Neural cell (in vitro differentiated cells): Measurements from ENCODE around the gene BLMH. TPM values are rescaled to one million over a fixed set of nuclear protein-coding genes. Genes with fewer than 3 reads are reported as not detected.

ENCODE experiments used
- H2AFZ ChIP-seq: fragments of 200-600, 300-800 bp; sonication (generic), shearing (Covaris generic); 2 replicates; pipeline ENCODE4 v1.6.0; 2014; ENCODE audit warnings: low read depth, mild to moderate bottlenecking, antibody characterized with exemption, low read length, moderate library complexity
- H3F3A ChIP-seq: fragments of 200-600 bp; shearing (Covaris generic); 2 replicates; pipeline ENCODE4 v1.6.1; 2016; ENCODE audit warnings: mild to moderate bottlenecking, moderate library complexity, mixed read lengths, antibody characterized with exemption, low read length; ENCODE audit not compliant: insufficient read depth, poor library complexity, severe bottlenecking
- H3K27ac ChIP-seq: fragments of 200-600, 300-800 bp; sonication (generic), shearing (Covaris generic); 2 replicates; pipeline ENCODE4 v1.5.1; 2014; ENCODE audit warnings: mild to moderate bottlenecking, low read length, moderate library complexity
- H3K27me3 ChIP-seq: fragments of 300-800, 200-600 bp; sonication (generic), shearing (Covaris generic); 2 replicates; pipeline ENCODE4 v1.6.0; 2014; ENCODE audit warnings: mild to moderate bottlenecking, low read depth, low read length, moderate library complexity; ENCODE audit not compliant: insufficient read depth
- H3K36me3 ChIP-seq: fragments of 300-800, 200-600 bp; sonication (generic), shearing (Covaris generic); 2 replicates; pipeline ENCODE4 v1.5.1; 2014; ENCODE audit warnings: mild to moderate bottlenecking, antibody characterized with exemption, low read length, moderate library complexity; ENCODE audit not compliant: insufficient read depth
- H3K4me2 ChIP-seq: fragments of 300-800, 200-600 bp; sonication (generic), shearing (Covaris generic); 2 replicates; pipeline ENCODE4 v1.6.0; 2014; ENCODE audit warnings: mild to moderate bottlenecking, low read length
- H3K4me3 ChIP-seq: fragments of 300-800, 200-600 bp; sonication (generic), shearing (Covaris generic); 2 replicates; pipeline ENCODE4 v1.5.1; 2014; ENCODE audit warnings: mild to moderate bottlenecking, low read length, moderate library complexity
- H3K79me2 ChIP-seq: fragments of 200-600 bp; shearing (Covaris generic); replicated peaks from 2 replicates; pipeline ENCODE4 v1.6.0; 2014; ENCODE audit warnings: mild to moderate bottlenecking, low read length, moderate library complexity; ENCODE audit not compliant: insufficient read depth
- H3K9ac ChIP-seq: fragments of 300-800, 200-600 bp; sonication (generic), shearing (Covaris generic); 2 replicates; pipeline ENCODE4 v1.6.1; 2016; ENCODE audit warnings: mild to moderate bottlenecking, low read length, mixed read lengths
- H3K9me2 ChIP-seq: fragments of 200-600 bp; shearing (Covaris generic); 2 replicates; pipeline ENCODE4 v1.6.1; 2016; ENCODE audit warnings: mild to moderate bottlenecking, low read length, mixed read lengths; ENCODE audit not compliant: insufficient read depth
- H3K9me3 ChIP-seq: fragments of 200-600, 300-800 bp; sonication (generic), shearing (Covaris generic); 2 replicates; pipeline ENCODE4 v1.6.1; 2016; ENCODE audit warnings: mild to moderate bottlenecking, mixed run types, low read length, moderate library complexity, mixed read lengths
- H4K20me1 ChIP-seq: fragments of 200-600 bp; shearing (Covaris generic); 2 replicates; pipeline ENCODE4 v1.6.1; 2016; ENCODE audit warnings: mild to moderate bottlenecking, mixed run types; ENCODE audit not compliant: insufficient read depth
- CTCF ChIP-seq: fragments of 450-650 bp; IDR thresholded peaks from 2 replicates; pipeline ENCODE4 v1.5.1; 2014; ENCODE audit warnings: antibody characterized with exemption, mild to moderate bottlenecking, moderate library complexity; ENCODE audit not compliant: poor library complexity, severe bottlenecking
- EP300 ChIP-seq: fragments of 450-650 bp; conservative IDR thresholded peaks from 2 replicates; pipeline ENCODE4 v1.6.1; 2014; ENCODE audit warnings: antibody characterized with exemption, mild to moderate bottlenecking, moderate library complexity; ENCODE audit not compliant: poor library complexity, severe bottlenecking
- EZH2 ChIP-seq: fragments of 200-600, 300-800 bp; shearing (Covaris generic), sonication (generic); IDR thresholded peaks from 2 replicates; pipeline ENCODE4 v1.6.1; 2014; ENCODE audit warnings: antibody characterized with exemption, low read length, borderline replicate concordance, mild to moderate bottlenecking; ENCODE audit not compliant: insufficient read depth, poor library complexity, severe bottlenecking
- MXI1 ChIP-seq: fragments of 450-650 bp; conservative IDR thresholded peaks from 2 replicates; pipeline ENCODE4 v1.6.1; 2014; ENCODE audit warnings: antibody characterized with exemption, mild to moderate bottlenecking; ENCODE audit not compliant: poor library complexity, severe bottlenecking
- POLR2AphosphoS5 ChIP-seq: IDR thresholded peaks from 2 replicates; pipeline ENCODE4 v1.6.1; 2012
- RAD21 ChIP-seq: fragments of 450-650 bp; conservative IDR thresholded peaks from 2 replicates; pipeline ENCODE4 v1.6.1; 2014; ENCODE audit warnings: antibody characterized with exemption, mild to moderate bottlenecking, moderate library complexity
- REST ChIP-seq: IDR thresholded peaks from 2 replicates; pipeline ENCODE4 v1.6.1; 2012; ENCODE audit warnings: borderline replicate concordance
- SMC3 ChIP-seq: fragments of 450-650 bp; conservative IDR thresholded peaks from 2 replicates; pipeline ENCODE4 v1.6.1; 2014; ENCODE audit warnings: antibody characterized with exemption, mild to moderate bottlenecking, moderate library complexity; ENCODE audit not compliant: poor library complexity
- TAF1 ChIP-seq: IDR thresholded peaks from 2 replicates; pipeline ENCODE4 v1.6.1; 2012; ENCODE audit warnings: low read depth
- polyA plus RNA-seq: library from polyadenylated mRNA; depleted of rRNA; stranded (reverse); fragments of >200 nt; gene quantifications from 2 replicates; pipeline ENCODE4 v1.2.3, GENCODE V29; 2014

BLMH gene
- polyA plus RNA-seq, 1 donor from 2014 or later, result 44.3 TPM

- H3K79me2 ChIP-seq, result no peaks in the 10 kb centered on the region
- H3K27me3 ChIP-seq, result peaks cover 11% of the 10 kb centered on the region
- no peak overlapping the region for H2AFZ ChIP-seq
- H3K4me3 ChIP-seq, result no peak overlapping the region
- no peak for TF ChIP-seq TAF1
- no peak for TF ChIP-seq EP300
- no peak for TF ChIP-seq SMC3
- TF ChIP-seq RAD21, result no peak
- no peak for TF ChIP-seq MXI1
- TF ChIP-seq REST, result no peak
- no peak overlapping the region for H3K4me2 ChIP-seq
- no peaks in the 10 kb centered on the region for H3K36me3 ChIP-seq
- H3K27ac ChIP-seq, result no peak overlapping the region
- H3K9me3 ChIP-seq, result no peaks in the 10 kb centered on the region
- no peaks in the 10 kb centered on the region for H3F3A ChIP-seq
- H3K9me2 ChIP-seq, result no peaks in the 10 kb centered on the region
- H4K20me1 ChIP-seq, result no peaks in the 10 kb centered on the region
- H3K9ac ChIP-seq, result no peak overlapping the region
These were observed 6.0 kb upstream of the BLMH start for GRCh38 chr17:30297715-30298114.

- no peaks in the 10 kb centered on the region for H3K79me2 ChIP-seq
- H3K36me3 ChIP-seq, result no peaks in the 10 kb centered on the region
- H3F3A ChIP-seq, result no peaks in the 10 kb centered on the region
- no peak overlapping the region for H3K27ac ChIP-seq
- no peak overlapping the region for H2AFZ ChIP-seq
- no peaks in the 10 kb centered on the region for H4K20me1 ChIP-seq
- no peak overlapping the region for H3K4me3 ChIP-seq
- peaks cover 16% of the 10 kb centered on the region for H3K27me3 ChIP-seq
- H3K4me2 ChIP-seq, result no peak overlapping the region
- no peaks in the 10 kb centered on the region for H3K9me3 ChIP-seq
- H3K9ac ChIP-seq, result no peak overlapping the region
- H3K9me2 ChIP-seq, result no peaks in the 10 kb centered on the region
- TF ChIP-seq EP300 (no peak), POLR2AphosphoS5 (no peak), SMC3 (no peak), RAD21 (no peak), EZH2 (no peak), REST (no peak), MXI1 (no peak), TAF1 (no peak), CTCF (no peak)
These were observed 4.8 kb upstream of the BLMH start for GRCh38 chr17:30296499-30297080.
